ENCODE data around the gene FRMD1.

DNA sequence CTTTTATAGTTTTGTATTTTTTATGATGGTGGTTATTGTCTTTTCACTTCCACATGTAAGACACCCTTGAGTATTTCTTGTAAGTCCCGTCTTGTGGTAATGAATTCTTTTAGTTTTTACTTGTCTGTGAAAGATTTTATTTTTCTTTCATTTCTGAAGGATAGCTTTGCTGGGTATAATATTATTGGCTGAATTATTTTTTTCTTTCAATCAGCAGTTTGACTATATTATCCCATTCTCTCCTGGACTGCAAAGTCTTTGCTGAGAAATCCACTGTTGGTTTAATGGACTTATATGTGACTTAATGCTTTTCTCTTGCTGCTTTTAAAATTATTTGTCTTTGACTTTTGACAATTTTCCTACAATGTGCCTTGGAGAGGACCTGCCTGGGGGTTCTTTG lies 67.7 kb downstream of the FRMD1 start:
- no peak for TF ChIP-seq CTCF (IDR thresholded peaks at IDR 0.05)
- no peak for TF ChIP-seq EZH2 (IDR thresholded peaks at IDR 0.05; ENCODE audit: borderline replicate concordance, insufficient read depth, low read depth, low read length, poor library complexity, severe bottlenecking)
